ENCODE data around the gene PEX12.
"Not testable (repeated sequence)": the region's sequence is repeated elsewhere in the genome, so short reads cannot be mapped to it uniquely, and the experiment has no call there.

- not testable (repeated sequence) for TF ChIP-seq CTCF, POLR2A (IDR thresholded peaks at IDR 0.05)
Measured at GRCh38 chr17:35529326-35529725, 49.0 kb downstream of the PEX12 start.
